Measurements from ENCODE around the gene LINC01488.

DNA sequence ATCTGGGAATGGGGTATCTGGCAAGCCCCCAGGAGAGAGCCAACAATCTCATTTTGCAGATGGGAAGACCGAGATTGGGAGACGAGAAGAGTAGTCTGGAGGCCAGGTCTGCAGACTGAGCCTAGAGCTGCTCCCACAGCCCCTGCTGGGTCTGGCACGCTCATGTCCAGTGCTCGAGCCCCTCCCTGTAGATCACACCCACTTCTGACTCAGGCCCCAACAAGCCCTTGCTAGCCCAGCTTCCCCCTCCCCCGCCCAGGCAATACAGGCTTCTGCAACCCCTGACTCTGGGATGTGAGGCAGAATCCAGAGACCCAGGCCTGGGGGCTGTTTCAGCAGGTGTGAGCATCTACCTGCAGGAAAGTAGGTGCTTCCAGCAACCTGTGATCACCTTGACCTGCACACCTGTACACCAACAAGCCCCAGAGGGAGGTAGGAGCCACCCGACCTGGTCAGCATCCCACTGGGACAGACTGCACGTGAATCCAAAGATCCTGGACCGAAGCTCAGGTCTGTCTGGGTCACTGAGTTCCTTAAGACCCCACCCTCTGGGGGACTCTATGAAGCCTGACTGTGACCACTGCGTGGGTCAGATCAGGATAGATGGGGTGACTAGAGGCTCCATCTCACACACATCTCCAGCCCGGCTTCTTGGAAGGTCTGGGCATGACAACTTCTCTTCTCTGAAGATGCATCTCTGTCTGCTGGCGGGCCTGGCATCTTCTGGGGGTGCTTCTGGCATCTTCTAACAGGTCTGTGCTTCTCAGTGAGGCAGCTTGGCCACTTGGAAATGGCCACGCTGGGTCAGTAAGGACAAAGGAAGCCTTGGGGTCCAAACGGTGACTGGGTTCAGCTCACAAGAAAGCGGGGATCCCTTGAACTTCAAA lies 29.3 kb downstream of the LINC01488 start:
- TF ChIP-seq, protein P1, sequence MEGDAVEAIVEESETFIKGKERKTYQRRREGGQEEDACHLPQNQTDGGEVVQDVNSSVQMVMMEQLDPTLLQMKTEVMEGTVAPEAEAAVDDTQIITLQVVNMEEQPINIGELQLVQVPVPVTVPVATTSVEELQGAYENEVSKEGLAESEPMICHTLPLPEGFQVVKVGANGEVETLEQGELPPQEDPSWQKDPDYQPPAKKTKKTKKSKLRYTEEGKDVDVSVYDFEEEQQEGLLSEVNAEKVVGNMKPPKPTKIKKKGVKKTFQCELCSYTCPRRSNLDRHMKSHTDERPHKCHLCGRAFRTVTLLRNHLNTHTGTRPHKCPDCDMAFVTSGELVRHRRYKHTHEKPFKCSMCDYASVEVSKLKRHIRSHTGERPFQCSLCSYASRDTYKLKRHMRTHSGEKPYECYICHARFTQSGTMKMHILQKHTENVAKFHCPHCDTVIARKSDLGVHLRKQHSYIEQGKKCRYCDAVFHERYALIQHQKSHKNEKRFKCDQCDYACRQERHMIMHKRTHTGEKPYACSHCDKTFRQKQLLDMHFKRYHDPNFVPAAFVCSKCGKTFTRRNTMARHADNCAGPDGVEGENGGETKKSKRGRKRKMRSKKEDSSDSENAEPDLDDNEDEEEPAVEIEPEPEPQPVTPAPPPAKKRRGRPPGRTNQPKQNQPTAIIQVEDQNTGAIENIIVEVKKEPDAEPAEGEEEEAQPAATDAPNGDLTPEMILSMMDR (IDR thresholded peaks at IDR 0.05): no peak
- no peak for TF ChIP-seq POLR2A (IDR thresholded peaks at IDR 0.05)

Measured in breast epithelium (tissue), 3 donors.